A673 (cell line): ENCODE measurements around the gene FBXW12. TPM values are rescaled to one million over a fixed set of nuclear protein-coding genes. Genes with fewer than 3 reads are reported as not detected.

Source experiments
- BruUV-seq: library from RNA; stranded (reverse); fragments of 400-500 nt; replicated peaks from 2 replicates; lab custom pipeline; 2021; lab: Mats Ljungman, UMichigan
- CTCF ChIA-PET: fragments of 300-600 bp; sonication (Branson Sonifier 250); formaldehyde crosslinking; loops from one replicate; lab custom pipeline; 2022; ENCODE audit warnings: antibody characterized with exemption; lab: Charles Lee
- POLR2A ChIA-PET: fragments of 300-600 bp; sonication (Branson Sonifier 250); formaldehyde crosslinking; loops from one replicate; lab custom pipeline; 2022; ENCODE audit warnings: antibody characterized with exemption; ENCODE audit not compliant: low non-redundant PET; lab: Charles Lee
- DNase-seq: peaks from one replicate; pipeline ENCODE4 v3.0.0-alpha.2; 2015; ENCODE audit warnings: low spot score
- H3K27ac ChIP-seq: fragments of 200-600 bp; sonication (generic); 2 replicates; pipeline ENCODE4 v1.5.1; 2016; ENCODE audit warnings: mixed run types, low read depth, mild to moderate bottlenecking, mixed read lengths, antibody characterized with exemption, low read length; ENCODE audit not compliant: poor library complexity, severe bottlenecking
- H3K27me3 ChIP-seq: fragments of 200-600 bp; sonication (generic); replicated peaks from 2 replicates; pipeline ENCODE4 v1.6.1; 2017; ENCODE audit warnings: mixed run types, low read depth, mild to moderate bottlenecking, mixed read lengths, antibody characterized with exemption, low read length; ENCODE audit not compliant: insufficient read depth, poor library complexity
- H3K36me3 ChIP-seq: fragments of 200-600 bp; sonication (generic); 2 replicates; pipeline ENCODE4 v1.6.1; 2016; ENCODE audit warnings: mixed run types, mild to moderate bottlenecking, mixed read lengths, antibody characterized with exemption, low read length; ENCODE audit not compliant: insufficient read depth, poor library complexity, severe bottlenecking
- H3K4me1 ChIP-seq: fragments of 200-600 bp; sonication (generic); 2 replicates; pipeline ENCODE4 v1.6.1; 2017; ENCODE audit warnings: mixed run types, mild to moderate bottlenecking, mixed read lengths, antibody characterized with exemption, low read length; ENCODE audit not compliant: insufficient read depth, poor library complexity, severe bottlenecking
- H3K4me3 ChIP-seq: fragments of 200-600 bp; sonication (generic); 2 replicates; pipeline ENCODE4 v1.5.1; 2016; ENCODE audit warnings: low read depth, mixed run types, mild to moderate bottlenecking, mixed read lengths, low read length; ENCODE audit not compliant: poor library complexity, severe bottlenecking
- H3K9me3 ChIP-seq: fragments of 200-600 bp; sonication (generic); 2 replicates; pipeline ENCODE4 v1.6.1; 2016; ENCODE audit warnings: mixed run types, low read depth, mild to moderate bottlenecking, mixed read lengths, antibody characterized with exemption, low read length; ENCODE audit not compliant: poor library complexity, severe bottlenecking
- CTCF ChIP-seq: fragments of 300-800, 200-600 bp; sonication (generic); conservative IDR thresholded peaks from 2 replicates; pipeline ENCODE4 v1.5.1; 2017; ENCODE audit warnings: low read depth, mild to moderate bottlenecking, antibody characterized with exemption, low read length, moderate library complexity, mixed read lengths
- EZH2 ChIP-seq: fragments of 200-600 bp; sonication (generic); IDR thresholded peaks from 2 replicates; pipeline ENCODE4 v1.6.1; 2017; ENCODE audit warnings: borderline replicate concordance, low read depth, mild to moderate bottlenecking, mixed read lengths, antibody characterized with exemption, low read length; ENCODE audit not compliant: poor library complexity, severe bottlenecking
- intact Hi-C: fragments of 100-400 bp; cut with micrococcal nuclease; formaldehyde crosslinking; loops from one replicate; pipeline ENCODE4 v1.10.0; 2022; ENCODE audit not compliant: unreplicated experiment
- total RNA-seq: library from RNA; stranded (reverse); gene quantifications from 2 replicates; pipeline ENCODE4 v1.2.3, GENCODE V29; 2021

FBXW12 gene
- total RNA-seq, 1 experiment from 2014 or later = 0.60 TPM

GRCh38 chr3:48343432-48343831 is 28.6 kb upstream of the FBXW12 start:
- POLR2A ChIA-PET = no interaction called here
- BruUV-seq = no TSS peak
- no peak overlapping the region for H3K27ac ChIP-seq
- H3K36me3 ChIP-seq = no peaks in the 10 kb centered on the region
- TF ChIP-seq EZH2 = no peak
- CTCF ChIA-PET = no interaction called here
- no peak for DNase-seq
- no peaks in the 10 kb centered on the region for H3K9me3 ChIP-seq
- H3K4me3 ChIP-seq = no peak overlapping the region
- no peaks in the 10 kb centered on the region for H3K4me1 ChIP-seq
- intact Hi-C loops = no loop called here
- no peaks in the 10 kb centered on the region for H3K27me3 ChIP-seq

- Histone ChIP-seq H3K9me3 (no peaks in the 10 kb centered on the region), H3K27me3 (no peaks in the 10 kb centered on the region), H3K36me3 (no peaks in the 10 kb centered on the region), H3K4me3 (no peak overlapping the region), H3K27ac (no peak overlapping the region), H3K4me1 (no peaks in the 10 kb centered on the region)
- no peak for DNase-seq
- CTCF ChIA-PET = no interaction called here
- intact Hi-C loops = no loop called here
- POLR2A ChIA-PET = no interaction called here
- no peak for TF ChIP-seq CTCF
- no peak for TF ChIP-seq EZH2
- no TSS peak for BruUV-seq
Measured at GRCh38 chr3:48344867-48345507, 27.0 kb upstream of the FBXW12 start.

GRCh38 chr3:48345946-48346572 is 26.0 kb upstream of the FBXW12 start:
- DNase-seq = no peak
- no peak overlapping the region for H3K27ac ChIP-seq
- ChIA-PET CTCF (no interaction called here), POLR2A (no interaction called here)
- intact Hi-C loops = no loop called here
- no peaks in the 10 kb centered on the region for H3K9me3 ChIP-seq
- no peak overlapping the region for H3K4me3 ChIP-seq
- BruUV-seq = no TSS peak
- no peaks in the 10 kb centered on the region for H3K27me3 ChIP-seq
- H3K4me1 ChIP-seq = no peaks in the 10 kb centered on the region
- H3K36me3 ChIP-seq = no peaks in the 10 kb centered on the region
- TF ChIP-seq EZH2 (no peak), CTCF (no peak)

- Histone ChIP-seq H3K27me3 (no peaks in the 10 kb centered on the region), H3K36me3 (no peaks in the 10 kb centered on the region), H3K9me3 (no peaks in the 10 kb centered on the region), H3K4me3 (no peak overlapping the region), H3K4me1 (no peaks in the 10 kb centered on the region), H3K27ac (no peak overlapping the region)
- BruUV-seq = no TSS peak
- CTCF ChIA-PET = no interaction called here
- TF ChIP-seq EZH2 = no peak
- no peak for TF ChIP-seq CTCF
- intact Hi-C loops = no loop called here
- POLR2A ChIA-PET = interaction anchor here (0.7 kb wide), 1 partner anchor 29 kb away, joined by 4 read pairs; no protein-coding TSS in a partner anchor
- no peak for DNase-seq
Measured at GRCh38 chr3:48347500-48347899, 24.5 kb upstream of the FBXW12 start.
